GM12878 (cell line): ENCODE data around the gene BLOC1S6. TPM values are rescaled to one million over a fixed set of nuclear protein-coding genes. Genes with fewer than 3 reads are reported as not detected.

Experiments
- ATAC-seq: fragments of 200-7000 bp; cut with Tn5 transposase; 3 replicates; pipeline ENCODE4 v1.9.1; 2020; ENCODE audit warnings: mild to moderate bottlenecking, moderate library complexity
- BruUV-seq: library from RNA; stranded (reverse); fragments of 400-500 nt; replicated peaks from 2 replicates; lab custom pipeline; 2021; lab: Mats Ljungman, UMichigan
- CTCF ChIA-PET: fragments of 300-600 bp; sonication (Branson Sonifier 250); formaldehyde crosslinking; extraction: SDS; loops from one replicate; lab custom pipeline; 2021; ENCODE audit warnings: inconsistent platforms; lab: Yijun Ruan, JAX
- POLR2A ChIA-PET: fragments of 350-600 bp; formaldehyde crosslinking; extraction: SDS; loops from one replicate; lab custom pipeline; 2021; ENCODE audit warnings: inconsistent platforms; lab: Charles Lee
- RAD21 ChIA-PET: fragments of 300-600 bp; sonication (Branson Sonifier 250); formaldehyde crosslinking; loops from one replicate; lab custom pipeline; 2023; ENCODE audit warnings: antibody characterized with exemption; ENCODE audit not compliant: unreplicated experiment; lab: Charles Lee
- SMC1A ChIA-PET: fragments of 300-600 bp; sonication (Branson Sonifier 250); formaldehyde crosslinking; loops from one replicate; lab custom pipeline; 2023; ENCODE audit not compliant: unreplicated experiment, uncharacterized antibody; lab: Charles Lee
- DNase-seq: peaks from one replicate; pipeline ENCODE4 v3.0.0-alpha.2; 2011; ENCODE audit warnings: low read depth, low spot score
- FAIRE-seq: peaks from 3 replicates; lab custom pipeline; 2011; peaks lifted over from hg19 to GRCh38; lab: Jason Lieb, UNC
- H2AFZ ChIP-seq: 2 replicates; pipeline ENCODE4 v1.6.0; 2011; ENCODE audit warnings: low read depth, low read length, control low read depth; ENCODE audit not compliant: control insufficient read depth
- H3K27ac ChIP-seq: 2 replicates; pipeline ENCODE4 v1.5.1; 2011; ENCODE audit warnings: control low read depth; ENCODE audit not compliant: control insufficient read depth, insufficient read depth
- H3K27me3 ChIP-seq, 2 experiments: replicated peaks in 1 of 2; 2 replicates each; pipeline versions ENCODE4 v1.6.0 to v1.6.1; 2011; ENCODE audit warnings: low read length in 1 of 2; ENCODE audit not compliant: control insufficient read depth in 2 of 2, insufficient read depth in 2 of 2
- H3K36me3 ChIP-seq, 2 experiments: 2 replicates each; pipeline ENCODE4 v1.5.1; 2011; ENCODE audit warnings: low read length in 1 of 2; ENCODE audit not compliant: control insufficient read depth in 2 of 2, insufficient read depth in 2 of 2
- H3K4me1 ChIP-seq: 2 replicates; pipeline ENCODE4 v1.6.1; 2011; ENCODE audit warnings: mild to moderate bottlenecking, low read length, moderate library complexity, mixed read lengths; ENCODE audit not compliant: control insufficient read depth, insufficient read depth
- H3K4me2 ChIP-seq: 2 replicates; pipeline ENCODE4 v1.6.0; 2011; ENCODE audit warnings: control low read depth; ENCODE audit not compliant: control insufficient read depth, insufficient read depth
- H3K4me3 ChIP-seq: fragments of 200-600 bp; sonication (generic); 2 replicates; pipeline ENCODE4 v1.5.1; 2016
- H3K79me2 ChIP-seq: 2 replicates; pipeline ENCODE4 v1.6.0; 2011; ENCODE audit warnings: low read length; ENCODE audit not compliant: control insufficient read depth, insufficient read depth
- H3K9ac ChIP-seq: 2 replicates; pipeline ENCODE4 v1.8.0; 2011; ENCODE audit warnings: low read length, control low read depth, mixed read lengths; ENCODE audit not compliant: control insufficient read depth, insufficient read depth
- H3K9me3 ChIP-seq: replicated peaks from 3 replicates; pipeline ENCODE4 v1.5.1; 2011; ENCODE audit warnings: mild to moderate bottlenecking, low read length; ENCODE audit not compliant: control insufficient read depth, insufficient read depth
- H4K20me1 ChIP-seq: 2 replicates; pipeline ENCODE4 v1.6.0; 2011; ENCODE audit not compliant: control insufficient read depth, insufficient read depth
- ASH2L ChIP-seq: fragments of 300-600, 200-600 bp; sonication (generic); IDR thresholded peaks from 2 replicates; pipeline ENCODE4 v1.6.1; 2017; ENCODE audit warnings: low read depth, mild to moderate bottlenecking, borderline replicate concordance
- CHD2 ChIP-seq: IDR thresholded peaks from 2 replicates; pipeline ENCODE4 v1.6.1; 2011; ENCODE audit warnings: low read depth, low read length, improper control_type of control experiment, borderline replicate concordance
- KLF5 ChIP-seq: fragments of 450-650 bp; IDR thresholded peaks from 2 replicates; pipeline ENCODE4 v1.6.1; 2014; ENCODE audit warnings: mild to moderate bottlenecking; ENCODE audit not compliant: partially characterized antibody
- NFYA ChIP-seq: IDR thresholded peaks from 2 replicates; pipeline ENCODE4 v1.6.1; 2011; ENCODE audit warnings: low read depth, mild to moderate bottlenecking, low read length, improper control_type of control experiment, borderline replicate concordance
- STAT3 ChIP-seq: IDR thresholded peaks from 2 replicates; pipeline ENCODE4 v1.6.1; 2011; ENCODE audit warnings: low read depth, low read length, improper control_type of control experiment
- SUZ12 ChIP-seq: fragments of 200-600 bp; sonication (generic); IDR thresholded peaks from one replicate; pipeline ENCODE4 v1.6.1; 2018; ENCODE audit warnings: antibody characterized with exemption, mild to moderate bottlenecking; ENCODE audit not compliant: unreplicated experiment
- ZBED1 ChIP-seq: IDR thresholded peaks from 2 replicates; pipeline ENCODE4 v1.6.1; 2016; ENCODE audit warnings: borderline replicate concordance
- WGBS: methylation state at CpG from one replicate; pipeline ENCODE4 v1.1.6; 2016; ENCODE audit warnings: low lambda C conversion rate; ENCODE audit not compliant: insufficient replicate concordance, insufficient coverage; ENCODE audit errors: missing lambda C conversion rate; 5-methylcytosine and 5-hydroxymethylcytosine counted together
- in situ Hi-C: fragments of 300-500 bp; cut with MboI; formaldehyde crosslinking; loops from 9 replicates; pipeline ENCODE4 v1.14.3; 2018; ENCODE audit warnings: mixed read lengths
- intact Hi-C: fragments of 100-400 bp; cut with micrococcal nuclease; formaldehyde crosslinking; loops from one replicate; pipeline ENCODE4 v1.14.2; 2022; ENCODE audit not compliant: unreplicated experiment
- polyA plus RNA-seq, 11 experiments: library from polyadenylated mRNA; depleted of rRNA in 4 of 11; unstranded in 6 of 11; stranded (reverse) in 5 of 11; fragments of >200 nt; fragmentation: Nextera tagmentation in 4 of 11; fragmentation: Illumina TruSeq in 1 of 11; extraction: Ambion mirVana in 4 of 11; extraction: Trizol in 1 of 11; gene quantifications; 1 replicate in 1 of 11; 2 replicates in 10 of 11; pipeline versions ENCODE4 v1.2.1 to v1.2.3, GENCODE V29; 2011 to 2016; ENCODE audit warnings: inconsistent platforms in 2 of 11, missing spikeins in 2 of 11, low read depth in 1 of 11
- total RNA-seq, 4 experiments: library from RNA; depleted of rRNA in 3 of 4; stranded (reverse); fragments of >200 nt in 3 of 4; fragmentation: Illumina TruSeq in 1 of 4; extraction: Trizol in 1 of 4; gene quantifications; 2 replicates each; pipeline versions ENCODE4 v1.2.1 to v1.2.3, GENCODE V29; 2013 to 2021
- TF ChIP-seq, protein P1 (sequence below): fragments of 450-650 bp; IDR thresholded peaks from 2 replicates; pipeline ENCODE4 v1.6.1; 2017; ENCODE audit warnings: mild to moderate bottlenecking, low read depth, inconsistent platforms; ENCODE audit not compliant: poor library complexity, severe bottlenecking
- TF ChIP-seq, protein P2 (sequence below): fragments of 450-650 bp; formaldehyde crosslinking; IDR thresholded peaks from 2 replicates; pipeline ENCODE4 v1.4.0; 2020; ENCODE audit warnings: mild to moderate bottlenecking, moderate library complexity
- TF ChIP-seq, protein P3 (sequence below): fragments of 450-650 bp; IDR thresholded peaks from 2 replicates; pipeline ENCODE4 v1.6.1; 2016; ENCODE audit warnings: mild to moderate bottlenecking, moderate library complexity, borderline replicate concordance

Gene BLOC1S6
- total and polyA plus RNA-seq, 10 of the 15 experiments (the other 5 are each of a cell fraction or from before 2014, with no cell fraction given), result 13.5 to 48.8 (median 32.7) TPM

DNA sequence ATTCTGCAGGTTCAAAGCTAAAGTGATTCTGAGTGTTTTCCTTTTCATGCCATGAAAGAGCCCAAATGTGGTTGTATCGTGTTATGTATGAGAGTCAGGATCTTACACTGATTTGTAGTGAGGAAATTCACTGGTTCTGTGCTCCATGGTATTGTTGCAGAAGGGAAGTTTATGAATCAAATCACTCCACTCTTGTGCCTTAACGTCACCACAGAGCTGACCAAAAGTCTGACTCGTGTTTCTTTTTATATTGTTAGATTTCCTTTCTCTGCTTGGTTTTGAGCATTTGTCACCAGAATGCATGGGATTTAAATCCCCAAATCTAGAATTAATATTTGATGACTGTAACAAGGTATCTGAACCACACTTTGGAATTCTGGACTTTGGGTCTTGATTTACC lies 35.5 kb upstream of the BLOC1S6 start (continued):
- TF ChIP-seq, protein P1, sequence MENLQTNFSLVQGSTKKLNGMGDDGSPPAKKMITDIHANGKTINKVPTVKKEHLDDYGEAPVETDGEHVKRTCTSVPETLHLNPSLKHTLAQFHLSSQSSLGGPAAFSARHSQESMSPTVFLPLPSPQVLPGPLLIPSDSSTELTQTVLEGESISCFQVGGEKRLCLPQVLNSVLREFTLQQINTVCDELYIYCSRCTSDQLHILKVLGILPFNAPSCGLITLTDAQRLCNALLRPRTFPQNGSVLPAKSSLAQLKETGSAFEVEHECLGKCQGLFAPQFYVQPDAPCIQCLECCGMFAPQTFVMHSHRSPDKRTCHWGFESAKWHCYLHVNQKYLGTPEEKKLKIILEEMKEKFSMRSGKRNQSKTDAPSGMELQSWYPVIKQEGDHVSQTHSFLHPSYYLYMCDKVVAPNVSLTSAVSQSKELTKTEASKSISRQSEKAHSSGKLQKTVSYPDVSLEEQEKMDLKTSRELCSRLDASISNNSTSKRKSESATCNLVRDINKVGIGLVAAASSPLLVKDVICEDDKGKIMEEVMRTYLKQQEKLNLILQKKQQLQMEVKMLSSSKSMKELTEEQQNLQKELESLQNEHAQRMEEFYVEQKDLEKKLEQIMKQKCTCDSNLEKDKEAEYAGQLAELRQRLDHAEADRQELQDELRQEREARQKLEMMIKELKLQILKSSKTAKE, result no peak
- TF ChIP-seq SUZ12, result no peak

DNA sequence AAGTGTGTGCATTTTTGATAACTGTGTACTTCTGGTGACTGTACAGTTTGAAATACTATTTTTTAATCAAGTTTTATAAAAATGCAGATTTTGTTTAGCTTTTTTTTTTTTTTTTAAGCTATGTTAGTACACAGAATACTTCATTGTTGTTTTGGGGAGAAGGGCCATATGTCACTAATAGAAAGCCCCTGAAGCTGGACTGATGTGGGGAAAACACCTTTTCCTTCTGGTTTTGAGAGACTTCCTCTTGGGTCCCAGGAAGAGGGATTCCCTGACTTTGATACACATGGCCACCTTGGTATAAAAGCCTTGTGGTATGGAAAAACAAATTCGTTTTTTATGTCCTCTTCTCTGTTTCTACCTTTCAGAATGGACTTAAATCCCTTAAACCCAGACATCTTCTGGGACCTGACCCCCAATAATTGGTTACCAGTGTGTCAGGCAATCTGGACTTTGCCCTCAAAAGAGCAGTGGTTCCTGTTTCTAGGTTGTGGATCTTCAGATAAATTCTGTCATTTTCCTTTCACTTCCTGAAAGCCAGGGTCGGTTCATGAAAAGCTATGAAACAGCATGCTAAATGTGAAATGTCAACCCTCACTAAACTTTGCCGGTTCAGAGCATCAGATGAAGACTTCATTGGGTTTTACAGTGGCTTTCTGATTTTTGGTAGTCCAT lies 31.1 kb upstream of the BLOC1S6 start:
- DNase-seq, result peak; percentile 13
- Histone ChIP-seq H3K4me3 (no peak overlapping the region), H3K79me2 (no peaks in the 10 kb centered on the region), H3K27ac (no peak overlapping the region), H3K4me1 (no peaks in the 10 kb centered on the region), H3K9ac (no peak overlapping the region), H3K9me3 (no peaks in the 10 kb centered on the region), H3K4me2 (peak overlapping the region; percentile 38; the same call in 1 of the 2 replicates), H4K20me1 (no peaks in the 10 kb centered on the region), H2AFZ (no peak overlapping the region), H3K27me3 (no peaks in the 10 kb centered on the region), H3K36me3 (no peaks in the 10 kb centered on the region)
- in situ Hi-C loops (no loop called here), intact Hi-C loops (no loop called here)
- CTCF ChIA-PET, result interaction anchor here (1.2 to 1.9 kb wide), 5 partner anchors 29 to 99 kb away, joined by 4 to 7 read pairs (median 5); no protein-coding TSS in a partner anchor
- no peak for FAIRE-seq
- SMC1A ChIA-PET, result interaction anchor here (0.7 to 4.0 kb wide), 6 partner anchors 11 to 98 kb away, joined by 3 to 24 read pairs (median 4); partner anchors contain the start of gene BLOC1S6
- no TSS peak for BruUV-seq
- 0% methylated on average over 3 of the region's 3 CpGs for WGBS
- RAD21 ChIA-PET, result interaction anchor here (0.7 to 3.2 kb wide), 4 partner anchors 30 to 126 kb away, joined by 3 to 20 read pairs (median 4); partner anchors contain the start of gene BLOC1S6
- ATAC-seq, result peak; percentile 90
- POLR2A ChIA-PET, result interaction anchor here (0.5 to 3.2 kb wide), 4 partner anchors 15 to 673 kb away, joined by 4 to 17 read pairs (median 4); partner anchors contain the start of gene BLOC1S6
- no peak for TF ChIP-seq STAT3
- no peak for TF ChIP-seq KLF5
- TF ChIP-seq, protein P2, sequence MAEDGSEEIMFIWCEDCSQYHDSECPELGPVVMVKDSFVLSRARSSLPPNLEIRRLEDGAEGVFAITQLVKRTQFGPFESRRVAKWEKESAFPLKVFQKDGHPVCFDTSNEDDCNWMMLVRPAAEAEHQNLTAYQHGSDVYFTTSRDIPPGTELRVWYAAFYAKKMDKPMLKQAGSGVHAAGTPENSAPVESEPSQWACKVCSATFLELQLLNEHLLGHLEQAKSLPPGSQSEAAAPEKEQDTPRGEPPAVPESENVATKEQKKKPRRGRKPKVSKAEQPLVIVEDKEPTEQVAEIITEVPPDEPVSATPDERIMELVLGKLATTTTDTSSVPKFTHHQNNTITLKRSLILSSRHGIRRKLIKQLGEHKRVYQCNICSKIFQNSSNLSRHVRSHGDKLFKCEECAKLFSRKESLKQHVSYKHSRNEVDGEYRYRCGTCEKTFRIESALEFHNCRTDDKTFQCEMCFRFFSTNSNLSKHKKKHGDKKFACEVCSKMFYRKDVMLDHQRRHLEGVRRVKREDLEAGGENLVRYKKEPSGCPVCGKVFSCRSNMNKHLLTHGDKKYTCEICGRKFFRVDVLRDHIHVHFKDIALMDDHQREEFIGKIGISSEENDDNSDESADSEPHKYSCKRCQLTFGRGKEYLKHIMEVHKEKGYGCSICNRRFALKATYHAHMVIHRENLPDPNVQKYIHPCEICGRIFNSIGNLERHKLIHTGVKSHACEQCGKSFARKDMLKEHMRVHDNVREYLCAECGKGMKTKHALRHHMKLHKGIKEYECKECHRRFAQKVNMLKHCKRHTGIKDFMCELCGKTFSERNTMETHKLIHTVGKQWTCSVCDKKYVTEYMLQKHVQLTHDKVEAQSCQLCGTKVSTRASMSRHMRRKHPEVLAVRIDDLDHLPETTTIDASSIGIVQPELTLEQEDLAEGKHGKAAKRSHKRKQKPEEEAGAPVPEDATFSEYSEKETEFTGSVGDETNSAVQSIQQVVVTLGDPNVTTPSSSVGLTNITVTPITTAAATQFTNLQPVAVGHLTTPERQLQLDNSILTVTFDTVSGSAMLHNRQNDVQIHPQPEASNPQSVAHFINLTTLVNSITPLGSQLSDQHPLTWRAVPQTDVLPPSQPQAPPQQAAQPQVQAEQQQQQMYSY (CRISPR knock-in tag), result no peak
- TF ChIP-seq, protein P3, sequence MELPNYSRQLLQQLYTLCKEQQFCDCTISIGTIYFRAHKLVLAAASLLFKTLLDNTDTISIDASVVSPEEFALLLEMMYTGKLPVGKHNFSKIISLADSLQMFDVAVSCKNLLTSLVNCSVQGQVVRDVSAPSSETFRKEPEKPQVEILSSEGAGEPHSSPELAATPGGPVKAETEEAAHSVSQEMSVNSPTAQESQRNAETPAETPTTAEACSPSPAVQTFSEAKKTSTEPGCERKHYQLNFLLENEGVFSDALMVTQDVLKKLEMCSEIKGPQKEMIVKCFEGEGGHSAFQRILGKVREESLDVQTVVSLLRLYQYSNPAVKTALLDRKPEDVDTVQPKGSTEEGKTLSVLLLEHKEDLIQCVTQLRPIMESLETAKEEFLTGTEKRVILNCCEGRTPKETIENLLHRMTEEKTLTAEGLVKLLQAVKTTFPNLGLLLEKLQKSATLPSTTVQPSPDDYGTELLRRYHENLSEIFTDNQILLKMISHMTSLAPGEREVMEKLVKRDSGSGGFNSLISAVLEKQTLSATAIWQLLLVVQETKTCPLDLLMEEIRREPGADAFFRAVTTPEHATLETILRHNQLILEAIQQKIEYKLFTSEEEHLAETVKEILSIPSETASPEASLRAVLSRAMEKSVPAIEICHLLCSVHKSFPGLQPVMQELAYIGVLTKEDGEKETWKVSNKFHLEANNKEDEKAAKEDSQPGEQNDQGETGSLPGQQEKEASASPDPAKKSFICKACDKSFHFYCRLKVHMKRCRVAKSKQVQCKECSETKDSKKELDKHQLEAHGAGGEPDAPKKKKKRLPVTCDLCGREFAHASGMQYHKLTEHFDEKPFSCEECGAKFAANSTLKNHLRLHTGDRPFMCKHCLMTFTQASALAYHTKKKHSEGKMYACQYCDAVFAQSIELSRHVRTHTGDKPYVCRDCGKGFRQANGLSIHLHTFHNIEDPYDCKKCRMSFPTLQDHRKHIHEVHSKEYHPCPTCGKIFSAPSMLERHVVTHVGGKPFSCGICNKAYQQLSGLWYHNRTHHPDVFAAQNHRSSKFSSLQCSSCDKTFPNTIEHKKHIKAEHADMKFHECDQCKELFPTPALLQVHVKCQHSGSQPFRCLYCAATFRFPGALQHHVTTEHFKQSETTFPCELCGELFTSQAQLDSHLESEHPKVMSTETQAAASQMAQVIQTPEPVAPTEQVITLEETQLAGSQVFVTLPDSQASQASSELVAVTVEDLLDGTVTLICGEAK, result no peak
- no peak for TF ChIP-seq ASH2L
- TF ChIP-seq CHD2, result 0 out of 2 replicates have a peak, but pooled peaks have one; percentile 30
- no peak for TF ChIP-seq ZBED1
- no peak for TF ChIP-seq NFYA
